Hematopoietic multipotent progenitor cell treated with erythropoietin and hydrocortisone succinate and interleukin-3 and kit ligand, for 8 days (in vitro differentiated cells): ENCODE measurements around the gene RASA4B.
"Not testable (repeated sequence)": the region's sequence is repeated elsewhere in the genome, so short reads cannot be mapped to it uniquely, and the experiment has no call there.

Experiments used
- DNase-seq: peaks from one replicate; pipeline ENCODE4 v3.0.0-alpha.2; 2015

Gene RASA4B

GRCh38 chr7:102517550-102518147 lies at the start of gene RASA4B:
RASA4B (minus strand) TSS chr7:102517777; CDS start chr7:102517710, 67 bp downstream.
- DNase-seq: not testable (repeated sequence)

GRCh38 chr7:102550808-102551422 lies 33.3 kb upstream of the RASA4B start, which contains the start of gene SPDYE2:
SPDYE2 (plus strand) TSS chr7:102551226; CDS start chr7:102553256, 2,030 bp downstream.
- DNase-seq: not testable (repeated sequence)

DNA sequence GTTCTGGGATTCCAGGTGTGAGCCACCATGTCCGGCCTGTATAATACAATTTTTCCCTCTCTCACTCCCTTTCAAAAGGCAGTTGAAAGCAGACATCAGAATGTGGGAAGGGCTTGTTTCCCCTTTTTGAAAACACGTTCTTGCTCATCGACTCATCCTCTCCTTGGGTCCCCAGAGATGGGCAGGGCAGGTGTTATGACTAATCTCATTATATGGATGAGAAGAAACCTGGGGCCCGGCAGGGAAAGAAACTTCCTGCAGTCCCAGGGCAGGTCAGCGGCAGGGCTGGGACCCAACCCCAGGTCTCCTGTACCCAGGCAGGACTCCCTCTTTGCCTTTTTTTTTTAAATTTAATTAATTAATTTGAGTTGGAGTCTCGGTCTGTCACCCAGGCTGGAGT lies 28.8 kb upstream of the RASA4B start:
- DNase-seq: not testable (repeated sequence)

- not testable (repeated sequence) for DNase-seq
Observed at GRCh38 chr7:102545288-102545687, 27.7 kb upstream of the RASA4B start.

DNA sequence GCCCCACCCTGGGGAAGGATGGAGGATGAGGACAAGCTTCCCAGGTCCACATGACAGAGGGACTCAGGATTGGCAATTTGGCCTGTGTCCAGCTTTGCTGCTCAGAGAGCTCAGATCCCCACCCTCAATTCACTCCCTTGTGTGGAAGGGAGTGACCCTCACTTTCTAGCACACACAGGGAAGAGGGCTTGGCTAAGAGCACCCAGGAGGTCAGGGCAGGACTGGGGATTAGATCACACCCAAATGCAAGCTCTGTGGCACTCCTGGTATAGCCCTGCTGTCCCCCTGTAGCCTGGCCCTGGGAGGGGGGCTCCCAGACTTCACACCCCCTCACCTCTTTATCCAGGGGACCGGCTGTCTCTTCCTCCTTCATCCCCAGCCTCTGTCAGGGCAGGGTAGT lies 26.8 kb upstream of the RASA4B start:
- DNase-seq: not testable (repeated sequence)

- not testable (repeated sequence) for DNase-seq
Observed at GRCh38 chr7:102543596-102543995, 26.0 kb upstream of the RASA4B start, which contains the start of gene UPK3BL2. UPK3BL2 (minus strand) TSS chr7:102543696; CDS start chr7:102543636, 60 bp downstream.

- not testable (repeated sequence) for DNase-seq
Observed at GRCh38 chr7:102542771-102543170, 25.2 kb upstream of the RASA4B start.

DNA sequence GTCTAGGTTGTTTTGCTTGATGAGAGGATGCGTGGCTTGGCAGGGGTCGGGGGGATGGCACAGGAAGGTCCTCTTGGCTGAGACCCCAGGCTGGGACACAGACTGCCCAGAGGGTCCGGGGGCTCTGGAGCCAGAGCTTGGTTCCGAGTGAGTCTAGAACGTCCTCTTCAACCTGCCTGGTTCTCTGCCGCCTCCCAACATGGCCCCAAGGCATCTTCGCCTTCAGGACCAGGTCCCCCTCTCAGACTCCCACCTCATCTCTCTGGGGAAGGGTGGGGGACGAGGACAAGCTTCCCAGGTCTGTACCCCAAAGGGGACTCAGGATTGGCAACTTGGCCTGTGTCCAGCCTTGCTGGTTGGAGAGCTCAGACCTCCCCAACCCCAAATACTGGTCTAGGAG lies 24.5 kb upstream of the RASA4B start:
- not testable (repeated sequence) for DNase-seq

- DNase-seq: not testable (repeated sequence)
Observed at GRCh38 chr7:102540604-102541003, 23.0 kb upstream of the RASA4B start.

- not testable (repeated sequence) for DNase-seq
Observed at GRCh38 chr7:102535062-102535615, 17.6 kb upstream of the RASA4B start.

DNA sequence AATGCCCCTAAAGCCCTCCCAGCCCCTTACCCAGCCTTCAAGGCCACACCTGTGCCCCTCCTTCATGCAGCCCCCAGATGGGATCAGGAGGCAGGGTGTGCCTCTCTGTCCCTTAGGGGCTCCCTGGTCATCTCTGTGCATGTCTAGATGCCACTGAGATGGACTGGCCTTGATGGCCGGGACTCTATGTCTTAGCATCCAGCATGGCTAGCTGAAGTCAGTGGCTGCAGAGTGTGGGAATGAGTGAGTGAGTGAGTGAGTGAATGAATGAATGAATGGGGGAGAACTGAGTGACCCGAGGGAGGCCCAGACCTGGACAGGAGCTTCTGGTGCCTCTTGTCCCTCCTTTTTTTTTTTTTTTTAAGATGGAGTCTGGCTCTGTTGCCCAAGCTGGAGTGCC lies 14.6 kb upstream of the RASA4B start:
- DNase-seq: not testable (repeated sequence)

- DNase-seq: not testable (repeated sequence)
Observed at GRCh38 chr7:102531583-102531982, 14.0 kb upstream of the RASA4B start.

DNA sequence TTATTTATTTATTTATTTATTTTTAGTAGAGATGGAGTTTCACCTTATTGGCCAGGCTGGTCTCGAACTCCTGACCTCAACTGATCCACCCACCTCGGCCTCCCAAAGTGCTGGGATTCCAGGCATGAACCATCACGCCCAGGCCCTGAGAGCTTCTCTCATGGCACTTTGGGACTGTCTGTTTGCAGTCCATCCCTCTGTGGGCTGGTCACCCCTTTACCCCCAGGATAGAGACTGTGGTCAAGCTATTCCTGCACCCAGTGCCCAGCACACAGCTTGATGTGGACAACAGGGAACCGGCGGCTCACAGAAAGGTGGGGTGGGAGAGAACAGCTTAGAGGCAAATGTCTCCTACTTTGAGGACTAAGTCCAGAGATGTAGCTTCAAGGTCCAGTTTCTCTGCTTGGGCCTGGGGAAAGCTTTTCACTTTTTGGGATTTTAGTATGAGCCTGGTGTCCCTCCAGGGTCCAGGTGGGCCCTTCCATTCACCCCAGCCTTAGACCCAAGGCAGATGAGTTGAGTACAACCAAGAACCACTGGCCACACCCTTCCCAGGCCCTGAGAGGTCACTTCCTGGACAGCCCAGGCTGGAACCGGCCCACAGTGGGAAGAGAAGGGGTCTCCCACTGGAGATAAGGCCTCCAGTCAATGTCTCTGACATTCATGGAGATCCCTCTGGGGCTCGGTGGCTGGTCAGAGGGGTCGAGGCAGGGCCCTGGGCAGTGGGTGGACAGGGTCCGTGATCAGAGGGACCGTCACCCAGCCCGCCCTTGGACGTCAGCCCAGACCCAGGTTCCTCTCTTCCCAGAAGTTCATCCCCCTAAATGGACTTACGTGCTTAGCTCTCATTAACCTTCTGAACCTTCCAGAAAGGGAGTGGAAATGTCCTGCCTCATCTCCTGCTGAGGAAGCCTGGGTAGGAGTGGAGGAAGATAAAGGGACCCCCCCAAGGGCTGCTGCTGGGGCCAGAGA lies 10.5 kb upstream of the RASA4B start:
- DNase-seq: not testable (repeated sequence)

DNA sequence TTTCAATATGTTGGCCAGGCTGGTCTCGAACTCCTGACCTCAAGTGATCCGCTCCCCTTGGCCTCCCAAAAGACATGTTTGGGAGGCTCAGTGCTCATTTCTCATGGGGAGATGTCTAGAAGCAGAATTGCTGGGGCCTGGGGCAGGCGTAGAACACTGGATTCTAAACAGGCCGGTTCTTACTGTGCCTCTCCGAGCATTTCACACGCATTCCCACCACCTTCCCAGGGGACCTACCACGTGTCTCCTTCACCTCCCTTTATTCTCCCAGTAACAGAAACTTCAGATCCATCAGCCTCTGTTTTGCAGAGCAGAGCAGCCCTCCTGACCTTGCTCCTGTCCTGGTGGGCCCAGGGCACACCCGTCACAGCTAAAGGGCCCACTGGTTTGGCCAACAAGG lies 9.6 kb upstream of the RASA4B start:
- DNase-seq: not testable (repeated sequence)

DNA sequence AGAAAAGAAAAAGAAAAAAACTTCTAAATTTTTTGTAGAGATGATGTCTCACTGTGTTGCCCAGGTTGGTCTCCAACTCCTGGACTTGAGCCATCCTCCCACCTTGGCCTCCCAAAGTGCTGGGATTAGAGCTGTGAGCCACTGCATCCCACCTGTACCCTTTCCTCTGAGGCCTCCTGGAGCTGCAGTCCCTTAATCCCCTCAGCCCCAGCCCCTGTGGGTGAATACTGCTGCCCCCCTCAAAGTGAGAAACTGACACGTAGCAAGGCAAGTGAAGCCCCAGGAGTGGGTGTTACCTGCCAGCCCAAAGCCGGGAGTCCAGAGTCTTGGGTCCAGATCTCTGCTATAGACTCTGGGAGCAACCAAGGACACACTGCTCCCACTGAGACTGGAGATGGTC lies 7.2 kb upstream of the RASA4B start:
- DNase-seq: not testable (repeated sequence)

- not testable (repeated sequence) for DNase-seq
Observed at GRCh38 chr7:102520797-102521196, 3.2 kb upstream of the RASA4B start.

GRCh38 chr7:102516951-102517350 lies 626 bp downstream of the RASA4B start:
- not testable (repeated sequence) for DNase-seq

GRCh38 chr7:102515889-102516288 lies 1.7 kb downstream of the RASA4B start:
- not testable (repeated sequence) for DNase-seq

GRCh38 chr7:102514881-102515721 lies 2.5 kb downstream of the RASA4B start:
- DNase-seq: not testable (repeated sequence)

- DNase-seq: peak; percentile 3
Observed at GRCh38 chr7:102512642-102513221, 4.8 kb downstream of the RASA4B start.

- not testable (repeated sequence) for DNase-seq
Observed at GRCh38 chr7:102511860-102512522, 5.6 kb downstream of the RASA4B start.
